AG04449 (cell line): ENCODE data around the gene NCBP1.

Source experiments
- CTCF ChIA-PET: fragments of 350-600 bp; formaldehyde crosslinking; extraction: SDS; loops from one replicate; lab custom pipeline; 2021; ENCODE audit warnings: antibody characterized with exemption; lab: Yijun Ruan, JAX
- POLR2A ChIA-PET: fragments of 400-600, 350-600 bp; formaldehyde crosslinking; extraction: SDS; loops from one replicate; lab custom pipeline; 2020; ENCODE audit warnings: antibody characterized with exemption, inconsistent platforms; lab: Yijun Ruan, JAX
- DNase-seq: peaks from one replicate; pipeline ENCODE4 v3.0.0-alpha.2; 2010; ENCODE audit warnings: low read depth, low spot score
- H3K4me3 ChIP-seq: 2 replicates; pipeline ENCODE4 v1.5.1; 2011; ENCODE audit warnings: low read depth, mild to moderate bottlenecking, control low read depth, low read length
- CTCF ChIP-seq: IDR thresholded peaks from one replicate; pipeline ENCODE4 v1.5.1; 2011; ENCODE audit warnings: mild to moderate bottlenecking, moderate library complexity, low read length, control low read depth, inconsistent platforms; ENCODE audit not compliant: insufficient read depth; ENCODE audit errors: missing control alignments

NCBP1 gene

GRCh38 chr9:97645720-97646119, 12.1 kb downstream of the NCBP1 start:
- no peak for TF ChIP-seq CTCF
- no peak for DNase-seq
- POLR2A ChIA-PET = interaction anchor here (0.8 kb wide), 1 partner anchor 12 kb away, joined by 6 read pairs; the partner anchor contains the start of gene NCBP1
- H3K4me3 ChIP-seq = no peak overlapping the region
- CTCF ChIA-PET = interaction anchor here (0.8 to 2.0 kb wide), 5 partner anchors 11 to 47 kb away, joined by 3 to 6 read pairs (median 3); partner anchors contain the start of gene NCBP1

DNA sequence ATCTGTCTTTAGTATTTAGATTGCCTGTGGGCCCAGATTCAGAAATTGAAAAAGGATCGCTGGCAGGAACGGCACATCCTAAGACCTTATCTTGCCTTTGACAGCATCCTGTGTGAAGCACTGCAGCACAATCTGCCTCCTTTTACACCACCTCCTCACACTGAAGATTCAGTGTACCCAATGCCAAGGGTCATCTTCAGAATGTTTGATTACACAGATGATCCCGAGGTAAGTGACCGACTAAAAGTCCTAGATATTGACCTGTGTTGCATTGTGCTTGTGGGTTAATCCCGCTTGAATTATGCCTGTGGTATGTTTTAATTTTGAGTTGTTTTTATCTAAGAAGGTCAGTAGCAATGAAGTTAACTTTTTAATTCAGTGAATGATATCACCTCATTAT, 14.4 kb downstream of the NCBP1 start:
- ChIA-PET CTCF (interaction anchor here (1.0 to 1.2 kb wide), 3 partner anchors 8 to 276 kb away, joined by 3 to 4 read pairs (median 3); no protein-coding TSS in a partner anchor), POLR2A (no interaction called here)
- H3K4me3 ChIP-seq = no peak overlapping the region
- TF ChIP-seq CTCF = no peak
- no peak for DNase-seq

GRCh38 chr9:97651646-97652045, 18.0 kb downstream of the NCBP1 start:
- no peak overlapping the region for H3K4me3 ChIP-seq
- ChIA-PET POLR2A (no interaction called here), CTCF (interaction anchor here (1.0 kb wide), 1 partner anchor 182 kb away, joined by 3 read pairs; no protein-coding TSS in a partner anchor)
- TF ChIP-seq CTCF = no peak
- no peak for DNase-seq

DNA sequence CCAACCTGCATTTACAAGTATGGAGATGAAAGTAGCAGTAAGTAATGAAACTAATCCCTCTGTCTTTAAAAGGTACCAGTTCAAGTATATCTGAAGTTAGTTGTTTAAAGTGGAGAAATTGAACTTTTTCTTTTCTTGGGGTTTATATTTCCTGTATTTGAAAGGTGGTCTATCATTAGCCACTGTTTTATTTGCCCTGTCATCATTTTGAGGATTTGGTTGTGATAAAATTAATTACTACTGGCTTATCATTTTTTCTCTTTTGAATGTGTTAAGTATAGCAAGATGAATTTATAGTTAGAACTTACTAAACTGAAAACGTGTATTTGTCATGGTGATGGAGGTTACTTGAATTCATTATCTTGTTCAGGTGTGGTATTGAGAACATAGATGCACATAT, 25.1 kb downstream of the NCBP1 start:
- TF ChIP-seq CTCF = no peak
- no peak overlapping the region for H3K4me3 ChIP-seq
- CTCF ChIA-PET = no interaction called here
- DNase-seq = no peak
- POLR2A ChIA-PET = no interaction called here

- ChIA-PET POLR2A (no interaction called here), CTCF (no interaction called here)
- TF ChIP-seq CTCF = no peak
- H3K4me3 ChIP-seq = no peak overlapping the region
- DNase-seq = no peak
Measured at GRCh38 chr9:97659771-97660170, 26.1 kb downstream of the NCBP1 start.

DNA sequence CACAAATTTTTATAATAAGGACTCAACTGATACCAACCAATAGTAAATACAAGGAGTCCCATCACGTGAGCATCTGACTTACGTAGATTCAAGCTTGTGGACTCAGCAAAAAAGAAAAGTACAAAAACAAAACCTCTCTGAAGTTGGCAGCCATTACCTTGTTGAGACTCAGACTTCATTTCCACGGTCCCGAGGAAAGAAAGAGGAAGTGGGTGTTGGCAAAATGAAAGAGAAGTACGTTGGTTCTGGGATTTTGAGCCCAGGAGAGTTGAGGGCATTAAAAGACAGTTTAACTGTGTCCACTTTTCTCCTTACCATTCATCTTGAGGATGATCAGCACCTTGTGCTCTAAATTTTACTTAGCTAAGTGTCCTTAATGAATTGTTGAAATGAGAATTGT, 26.7 kb downstream of the NCBP1 start:
- DNase-seq = no peak
- POLR2A ChIA-PET = no interaction called here
- no peak for TF ChIP-seq CTCF
- no peak overlapping the region for H3K4me3 ChIP-seq
- CTCF ChIA-PET = interaction anchor here (0.9 to 1.7 kb wide), 2 partner anchors 9 to 240 kb away, joined by 3 to 4 read pairs; no protein-coding TSS in a partner anchor
